Stimulated activated effector memory CD8-positive, alpha-beta T cell treated with anti-CD3 and anti-CD28 coated beads, Interleukin-12 subunit alpha, Interleukin-12 subunit beta, amount 100 ng/mL, for 72 hours (primary cell): Measurements from ENCODE around the gene POGZ.

Source experiments
- ATAC-seq: fragments of 150-1000 bp; cut with Tn5 transposase; 2 replicates; pipeline ENCODE4 v1.10.0; 2021
- DNase-seq, 2 donors: peaks; one replicate each; pipeline ENCODE4 v3.0.0; 2021 to 2022; ENCODE audit warnings: low spot score in 2 of 2
- H3K27ac Mint-ChIP-seq: one replicate; pipeline ENCODE4 v1.8.0; 2022; ENCODE audit warnings: mild to moderate bottlenecking, mixed read lengths
- H3K36me3 Mint-ChIP-seq: one replicate; pipeline ENCODE4 v1.8.0; 2022; ENCODE audit warnings: mild to moderate bottlenecking, mixed read lengths
- H3K4me1 Mint-ChIP-seq: one replicate; pipeline ENCODE4 v1.8.0; 2022; ENCODE audit warnings: mixed read lengths
- H3K4me3 Mint-ChIP-seq: one replicate; pipeline ENCODE4 v1.8.0; 2022; ENCODE audit warnings: mild to moderate bottlenecking, mixed read lengths
- H3K9me3 Mint-ChIP-seq: one replicate; pipeline ENCODE4 v1.8.0; 2022; ENCODE audit warnings: mixed read lengths

Gene POGZ

DNA sequence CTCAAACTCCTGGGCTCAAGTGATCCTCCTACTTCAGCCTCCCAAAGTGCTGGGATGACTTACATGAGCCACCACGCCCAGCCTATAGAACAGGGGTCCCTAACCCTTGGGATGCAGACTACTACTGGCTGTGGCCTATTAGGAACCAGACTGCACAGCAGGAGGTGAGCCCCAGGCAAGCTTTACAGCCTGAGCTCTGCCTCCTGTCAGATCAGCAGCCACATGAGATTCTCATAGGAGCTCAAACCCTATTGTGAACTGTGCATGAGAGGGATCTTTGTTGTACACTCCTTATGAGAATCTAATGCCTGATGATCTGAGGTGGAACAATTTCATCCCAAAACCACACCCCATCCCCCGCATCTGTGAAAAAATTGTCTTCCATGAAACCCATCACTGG lies 73.3 kb downstream of the POGZ start:
- Mint-ChIP-seq H3K27ac (no peak overlapping the region), H3K4me3 (no peak overlapping the region), H3K9me3 (no peaks in the 10 kb centered on the region), H3K36me3 (no peaks in the 10 kb centered on the region), H3K4me1 (no peaks in the 10 kb centered on the region)
- DNase-seq (no peak), ATAC-seq (no peak)

DNA sequence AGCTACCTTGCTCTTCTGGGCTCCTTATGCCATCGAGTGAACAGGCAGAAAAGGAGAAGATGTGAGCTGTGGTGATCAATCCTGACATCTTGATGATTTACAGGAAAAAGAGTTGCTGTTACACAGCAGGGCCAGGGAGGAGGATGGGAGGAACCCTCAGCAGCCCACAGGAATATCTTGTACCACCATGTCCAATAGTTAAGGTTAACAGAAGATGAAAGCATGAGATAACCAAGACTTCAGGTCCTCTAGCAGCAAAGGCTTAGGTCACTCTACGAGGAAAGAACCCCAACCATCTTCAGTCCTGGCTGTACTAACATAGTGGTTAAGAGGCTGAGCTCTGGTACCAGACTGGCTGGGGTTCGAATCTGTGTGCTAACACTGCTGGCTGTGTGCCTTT lies 74.7 kb downstream of the POGZ start:
- H3K36me3 Mint-ChIP-seq, result no peaks in the 10 kb centered on the region
- no peak overlapping the region for H3K4me3 Mint-ChIP-seq
- no peak for DNase-seq
- ATAC-seq, result no peak
- no peaks in the 10 kb centered on the region for H3K4me1 Mint-ChIP-seq
- H3K9me3 Mint-ChIP-seq, result no peaks in the 10 kb centered on the region
- H3K27ac Mint-ChIP-seq, result no peak overlapping the region

DNA sequence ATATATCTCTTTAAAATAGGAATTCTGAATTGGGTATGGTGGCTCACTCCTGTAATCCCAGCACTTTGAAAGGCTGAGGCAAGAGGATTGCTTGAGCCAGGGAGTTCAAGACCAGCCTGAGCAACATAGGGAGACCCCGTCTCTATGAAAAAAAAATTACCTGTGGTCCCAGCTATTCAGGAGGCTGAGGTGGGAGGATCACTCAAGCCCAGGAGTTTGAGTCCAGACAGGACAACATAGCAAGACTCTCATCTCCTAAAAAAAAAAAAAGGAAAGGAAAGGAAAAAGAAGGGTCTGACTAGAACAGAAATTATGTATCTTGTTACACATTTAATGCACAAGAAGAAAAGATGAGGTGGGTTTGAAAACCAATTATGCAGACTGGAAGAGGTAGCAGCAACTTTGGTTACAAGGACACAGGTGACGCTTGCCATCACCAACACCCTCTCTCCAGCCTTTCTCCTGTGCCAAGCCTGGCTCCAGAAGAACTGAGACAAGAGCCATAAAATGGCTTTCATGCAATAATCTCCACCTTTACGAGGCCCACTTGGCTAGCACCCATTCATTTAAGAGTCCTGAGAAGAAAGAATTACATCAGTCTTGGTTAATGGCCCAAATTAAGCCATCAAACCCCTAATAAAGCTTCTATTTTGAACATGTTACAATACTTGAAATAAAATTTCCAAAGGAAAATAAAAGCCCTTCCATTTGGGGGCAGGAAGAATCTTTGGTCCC lies 82.0 kb downstream of the POGZ start:
- no peak for ATAC-seq
- Mint-ChIP-seq H3K36me3 (no peaks in the 10 kb centered on the region), H3K4me1 (no peaks in the 10 kb centered on the region), H3K27ac (no peak overlapping the region), H3K9me3 (no peaks in the 10 kb centered on the region), H3K4me3 (no peak overlapping the region)
- no peak for DNase-seq

DNA sequence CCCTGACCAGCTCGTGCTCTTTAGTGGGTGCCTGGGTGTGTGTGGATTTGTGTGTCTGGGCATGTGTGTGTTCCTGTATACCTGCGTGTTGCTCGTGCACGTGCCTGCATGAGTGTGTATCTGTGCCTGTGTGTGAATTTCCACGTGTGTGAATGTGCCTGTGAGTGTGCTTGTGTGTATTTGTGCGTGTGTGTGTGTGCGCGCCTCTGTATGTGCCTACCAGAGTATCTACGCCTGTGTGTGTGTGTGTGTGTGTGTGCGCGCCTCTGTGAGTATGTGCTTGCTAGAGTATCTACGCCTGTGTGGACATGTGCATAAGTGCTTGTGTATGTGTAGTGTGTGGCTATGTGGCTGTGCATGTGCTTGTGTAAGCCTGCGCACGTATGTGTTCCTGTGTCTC lies 86.1 kb downstream of the POGZ start:
- Mint-ChIP-seq H3K4me1 (no peaks in the 10 kb centered on the region), H3K36me3 (no peaks in the 10 kb centered on the region), H3K9me3 (no peaks in the 10 kb centered on the region), H3K4me3 (no peak overlapping the region), H3K27ac (no peak overlapping the region)
- no peak for DNase-seq
- no peak for ATAC-seq

DNA sequence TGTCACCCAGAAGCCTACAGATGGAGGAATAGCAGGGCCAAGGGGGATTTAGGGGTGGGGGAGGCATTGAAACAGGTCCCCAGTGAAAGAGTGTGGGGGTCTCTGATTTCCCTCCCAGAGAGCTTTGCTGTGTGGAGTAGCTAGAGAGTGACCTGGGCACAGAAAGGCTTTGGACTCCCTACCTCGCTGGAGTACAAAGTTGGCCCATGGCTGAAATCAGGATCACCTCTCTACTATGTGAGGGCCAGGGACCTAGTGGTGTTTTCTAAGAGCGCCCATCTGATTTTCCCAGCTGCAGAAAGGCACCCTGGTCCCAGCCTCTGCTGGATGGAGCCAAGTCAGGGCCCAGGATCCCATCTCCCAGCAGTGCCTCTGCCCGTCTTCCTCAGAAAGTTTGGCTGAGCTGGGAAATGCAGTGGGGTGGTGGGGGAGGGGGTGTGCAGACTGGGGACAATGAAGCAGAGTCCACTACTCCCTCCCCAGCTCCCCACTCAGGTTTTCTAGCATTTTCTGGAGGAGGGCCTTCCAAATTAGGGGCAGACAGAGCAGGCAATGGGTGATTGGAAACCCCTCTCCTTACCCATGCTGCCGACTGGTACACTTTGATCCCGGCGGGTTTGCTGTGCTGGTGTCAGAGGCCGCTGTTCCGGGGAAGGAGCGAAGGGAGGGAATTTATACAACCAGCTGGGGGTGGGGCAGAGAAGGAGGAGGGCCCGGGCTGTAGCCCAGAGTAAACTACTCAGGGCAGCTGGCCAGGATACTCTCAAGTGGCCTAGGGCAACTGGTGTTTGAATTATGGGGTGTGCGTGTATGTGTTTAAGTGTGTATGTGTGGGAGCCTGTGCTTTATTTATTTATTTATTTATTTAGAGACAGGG lies 87.0 kb downstream of the POGZ start, which contains the start of gene SELENBP1:
Gene SELENBP1 (minus strand): TSS at position 648 of the 877 bp plus-strand sequence. CDS start 64 bp downstream, at position 584.
- Mint-ChIP-seq H3K4me1 (no peaks in the 10 kb centered on the region), H3K36me3 (no peaks in the 10 kb centered on the region), H3K4me3 (no peak within 1 kb of the TSS), H3K27ac (no peak within 1 kb of the TSS), H3K9me3 (no peaks in the 10 kb centered on the region)
- DNase-seq, result no peak
- ATAC-seq, result no peak

DNA sequence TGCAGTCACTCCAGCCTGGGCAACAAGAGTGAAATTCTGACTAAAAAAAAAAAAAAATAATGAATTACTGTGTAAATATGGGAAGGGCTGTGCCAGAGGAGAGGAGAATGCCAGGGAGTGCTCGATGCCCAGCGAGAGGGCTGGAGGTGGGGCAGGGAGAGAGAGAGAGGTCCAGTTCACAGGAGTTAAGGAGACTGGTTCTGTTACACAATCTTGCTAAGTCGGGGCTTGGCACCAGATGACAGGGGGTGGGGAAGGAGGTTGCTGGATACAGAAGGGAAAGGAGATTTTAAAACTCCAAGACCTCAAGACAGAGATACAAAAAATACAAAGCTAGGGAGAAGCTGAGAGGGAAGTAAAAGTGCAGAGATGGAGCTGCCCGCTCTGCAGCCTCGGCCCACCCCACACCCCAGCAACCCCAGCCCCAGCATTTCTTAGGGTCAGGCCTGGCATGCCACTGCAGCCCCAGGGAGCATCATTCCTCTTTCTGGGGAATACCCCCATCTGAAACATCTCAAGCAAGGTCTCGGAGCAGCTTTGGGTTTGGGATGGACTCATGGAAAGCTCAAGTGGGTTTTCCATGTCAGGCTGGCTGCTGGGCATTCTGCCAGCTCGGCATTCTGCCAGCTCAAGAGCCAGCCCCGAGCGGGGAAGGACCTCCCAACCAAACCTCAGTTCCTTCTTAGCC lies 87.8 kb downstream of the POGZ start:
- ATAC-seq (no peak), DNase-seq (no peak)
- Mint-ChIP-seq H3K4me3 (no peak overlapping the region), H3K36me3 (no peaks in the 10 kb centered on the region), H3K27ac (no peak overlapping the region), H3K9me3 (no peaks in the 10 kb centered on the region), H3K4me1 (no peaks in the 10 kb centered on the region)

DNA sequence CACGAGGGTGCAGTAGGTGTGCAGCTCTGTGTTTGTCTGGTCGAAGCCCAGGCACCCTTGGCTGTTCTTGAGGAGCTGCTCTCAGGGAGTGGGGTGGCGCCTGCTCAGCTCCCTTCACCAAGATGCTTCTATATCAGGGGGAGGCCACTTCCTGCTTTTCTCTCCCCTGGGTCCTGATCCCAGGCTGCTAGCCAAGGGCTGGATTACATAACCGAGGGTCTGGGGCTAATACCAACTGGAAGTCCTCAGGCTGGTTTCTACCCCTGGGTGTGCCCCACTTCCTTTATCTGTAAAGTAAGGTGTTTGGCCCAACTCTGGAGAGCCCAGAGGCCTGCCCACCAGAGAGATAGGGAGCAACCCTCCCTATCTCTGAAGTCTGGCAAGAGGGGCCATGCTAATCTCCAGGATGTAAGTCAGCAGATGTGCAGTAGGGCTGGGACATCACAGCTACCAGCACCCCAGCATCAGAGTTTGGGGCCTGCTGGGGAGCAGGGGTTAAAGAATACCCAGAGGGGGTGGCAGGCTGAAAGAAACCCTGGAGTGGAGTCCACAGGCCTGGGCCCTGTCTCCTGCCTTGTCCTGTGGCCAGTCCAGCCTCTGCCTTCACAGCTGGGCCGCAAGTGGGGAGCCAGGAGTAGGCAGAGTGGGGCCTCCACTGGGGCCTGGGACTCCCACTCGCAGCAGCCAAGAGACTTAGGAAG lies 88.9 kb downstream of the POGZ start:
- Mint-ChIP-seq H3K4me1 (no peaks in the 10 kb centered on the region), H3K27ac (peak overlapping the region; percentile 23), H3K4me3 (no peak overlapping the region), H3K9me3 (no peaks in the 10 kb centered on the region), H3K36me3 (no peaks in the 10 kb centered on the region)
- DNase-seq, result no peak
- no peak for ATAC-seq

DNA sequence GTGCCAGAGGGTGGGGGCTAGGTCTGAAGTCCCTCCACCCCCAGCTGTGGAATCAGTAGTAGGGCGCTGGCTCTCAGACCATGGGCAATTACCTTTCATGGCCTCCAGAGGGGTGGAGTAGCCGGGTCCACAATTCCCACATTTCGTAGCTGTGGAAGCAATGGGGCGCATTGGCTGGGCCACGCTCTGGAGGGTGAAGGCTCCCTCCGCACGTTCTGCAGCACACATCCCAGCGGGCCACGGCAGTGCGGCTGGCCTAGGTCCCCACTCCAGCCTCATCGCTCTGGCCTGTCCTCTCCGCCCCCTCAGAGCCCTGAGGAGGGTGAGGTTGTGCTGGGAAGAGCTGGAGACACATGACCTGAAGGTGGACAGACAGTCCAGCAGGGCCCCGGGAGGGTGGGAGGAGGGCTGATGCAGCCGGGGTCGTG lies 89.7 kb downstream of the POGZ start:
- Mint-ChIP-seq H3K27ac (no peak overlapping the region), H3K4me1 (no peaks in the 10 kb centered on the region), H3K9me3 (no peaks in the 10 kb centered on the region), H3K36me3 (no peaks in the 10 kb centered on the region), H3K4me3 (no peak overlapping the region)
- DNase-seq, result no peak
- no peak for ATAC-seq

DNA sequence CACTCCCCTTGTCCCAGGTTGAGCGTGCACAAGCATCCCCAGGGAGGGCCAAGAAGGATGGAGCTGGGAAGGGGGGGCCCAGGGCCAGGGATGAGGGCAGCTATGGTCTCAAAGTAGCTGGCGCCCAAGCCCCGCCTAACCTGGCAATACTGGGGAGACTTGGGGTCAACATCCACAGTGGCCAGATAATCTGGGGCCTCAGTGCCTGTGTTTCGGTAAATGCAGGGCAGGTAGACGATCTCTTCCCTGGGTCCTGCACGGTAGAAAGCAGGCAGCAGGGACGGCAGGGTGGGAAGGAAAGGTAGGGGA lies 90.0 kb downstream of the POGZ start:
- Mint-ChIP-seq H3K36me3 (no peaks in the 10 kb centered on the region), H3K4me3 (no peak overlapping the region), H3K4me1 (no peaks in the 10 kb centered on the region), H3K27ac (no peak overlapping the region), H3K9me3 (no peaks in the 10 kb centered on the region)
- no peak for DNase-seq
- no peak for ATAC-seq

DNA sequence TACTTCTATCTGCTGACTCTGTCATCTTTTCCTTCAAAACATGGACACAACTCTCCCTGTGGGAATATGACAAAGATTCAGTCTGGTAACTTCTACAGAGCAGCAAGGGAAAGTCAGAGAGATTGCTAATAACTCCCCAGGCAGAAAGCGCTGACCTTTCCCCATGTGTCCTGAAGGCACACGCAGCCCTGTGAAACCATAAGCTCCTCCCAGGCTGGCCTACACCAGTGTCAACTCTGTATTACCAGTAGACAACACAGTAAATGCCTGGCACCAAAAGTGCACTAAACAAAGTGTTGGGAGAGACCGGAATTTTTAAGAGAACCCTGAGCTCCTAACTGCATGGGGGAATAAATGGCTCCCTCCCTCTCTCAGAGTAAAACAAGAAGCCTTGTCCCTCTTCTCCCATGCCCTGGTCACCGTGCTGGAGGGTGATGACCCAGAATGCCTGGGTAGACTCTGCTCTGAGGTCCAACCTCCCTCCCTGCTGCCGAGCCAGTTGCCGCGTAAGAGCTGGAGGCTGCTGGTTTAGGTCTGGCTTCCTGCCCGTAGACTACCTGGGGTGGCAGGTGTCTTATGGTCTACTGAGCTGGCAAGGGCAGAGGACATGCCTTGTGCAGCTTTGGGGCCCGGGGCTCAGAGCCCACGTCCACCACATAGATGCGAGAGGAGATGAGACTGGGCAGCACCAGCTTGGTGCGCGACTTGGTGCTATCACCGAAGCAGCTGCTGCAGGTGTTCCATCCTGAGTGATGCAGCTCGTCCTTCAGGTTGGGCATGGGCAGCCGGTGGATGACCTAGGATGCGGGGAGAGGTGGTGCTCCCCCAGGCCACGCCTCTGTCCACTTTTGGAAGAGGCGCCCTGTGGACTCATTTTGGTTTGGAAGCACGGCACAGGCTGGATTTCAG lies 90.6 kb downstream of the POGZ start:
- H3K27ac Mint-ChIP-seq, result no peak overlapping the region
- H3K9me3 Mint-ChIP-seq, result no peaks in the 10 kb centered on the region
- ATAC-seq (no peak), DNase-seq (no peak)
- H3K36me3 Mint-ChIP-seq, result no peaks in the 10 kb centered on the region
- H3K4me1 Mint-ChIP-seq, result no peaks in the 10 kb centered on the region
- H3K4me3 Mint-ChIP-seq, result no peak overlapping the region

DNA sequence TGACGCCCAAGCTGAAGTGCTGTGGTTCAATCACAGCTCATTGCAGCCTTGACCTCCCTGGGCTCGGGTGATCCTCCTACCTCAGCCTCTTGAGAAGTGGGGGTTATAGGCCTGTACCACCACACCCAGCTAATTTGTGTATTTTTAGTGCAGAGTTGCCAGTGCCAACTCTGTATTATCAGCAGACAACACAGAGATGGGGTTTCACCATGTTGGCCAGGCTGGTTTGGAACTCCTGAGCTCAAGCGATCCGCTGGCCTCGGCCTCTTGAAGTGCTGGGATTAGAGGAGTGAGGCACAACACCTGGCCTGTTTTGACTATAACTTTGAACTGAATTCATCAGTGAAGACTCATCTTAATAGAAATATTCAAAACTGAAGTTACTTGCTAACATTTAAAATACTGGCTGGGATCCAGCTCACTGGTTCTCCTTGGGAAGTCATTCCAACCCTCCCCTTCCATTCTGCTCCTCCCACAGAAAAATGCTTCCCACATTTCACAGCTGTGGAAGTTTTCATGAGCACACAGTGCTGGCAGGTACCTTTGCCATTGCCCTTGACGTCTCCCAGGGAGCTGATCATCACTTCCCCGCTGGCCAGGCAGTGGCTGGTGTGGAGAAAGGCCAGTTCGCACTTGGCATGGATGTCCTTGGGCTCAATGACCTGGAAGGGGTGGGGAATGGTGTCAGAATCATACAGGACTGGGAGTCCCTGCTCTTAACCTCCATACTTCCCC lies 91.5 kb downstream of the POGZ start:
- Mint-ChIP-seq H3K27ac (no peak overlapping the region), H3K4me3 (no peak overlapping the region), H3K4me1 (no peaks in the 10 kb centered on the region), H3K36me3 (no peaks in the 10 kb centered on the region), H3K9me3 (no peaks in the 10 kb centered on the region)
- DNase-seq (no peak), ATAC-seq (no peak)

DNA sequence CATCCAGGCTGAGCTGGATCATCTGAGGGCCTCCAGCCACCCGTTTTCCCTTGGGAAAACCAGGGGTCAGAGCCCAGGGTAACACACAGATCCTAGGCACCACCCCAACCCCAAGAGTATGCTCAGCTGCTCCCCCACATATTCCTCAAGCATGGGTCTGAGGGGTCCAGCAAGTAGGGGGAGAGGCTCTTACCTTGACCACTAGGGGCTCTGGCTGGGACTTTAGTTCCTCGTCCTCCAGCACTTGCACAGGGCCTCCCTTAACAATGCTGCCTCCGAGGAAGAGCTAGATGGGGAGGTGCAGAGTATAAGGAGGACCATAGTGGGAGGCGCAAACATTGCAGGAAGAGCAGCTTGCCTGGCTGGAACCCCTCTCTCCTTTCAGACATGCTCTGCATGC lies 94.3 kb downstream of the POGZ start:
- no peak overlapping the region for H3K27ac Mint-ChIP-seq
- ATAC-seq (no peak), DNase-seq (no peak)
- no peaks in the 10 kb centered on the region for H3K36me3 Mint-ChIP-seq
- H3K4me1 Mint-ChIP-seq, result no peaks in the 10 kb centered on the region
- H3K9me3 Mint-ChIP-seq, result peaks cover 4% of the 10 kb centered on the region
- H3K4me3 Mint-ChIP-seq, result no peak overlapping the region

DNA sequence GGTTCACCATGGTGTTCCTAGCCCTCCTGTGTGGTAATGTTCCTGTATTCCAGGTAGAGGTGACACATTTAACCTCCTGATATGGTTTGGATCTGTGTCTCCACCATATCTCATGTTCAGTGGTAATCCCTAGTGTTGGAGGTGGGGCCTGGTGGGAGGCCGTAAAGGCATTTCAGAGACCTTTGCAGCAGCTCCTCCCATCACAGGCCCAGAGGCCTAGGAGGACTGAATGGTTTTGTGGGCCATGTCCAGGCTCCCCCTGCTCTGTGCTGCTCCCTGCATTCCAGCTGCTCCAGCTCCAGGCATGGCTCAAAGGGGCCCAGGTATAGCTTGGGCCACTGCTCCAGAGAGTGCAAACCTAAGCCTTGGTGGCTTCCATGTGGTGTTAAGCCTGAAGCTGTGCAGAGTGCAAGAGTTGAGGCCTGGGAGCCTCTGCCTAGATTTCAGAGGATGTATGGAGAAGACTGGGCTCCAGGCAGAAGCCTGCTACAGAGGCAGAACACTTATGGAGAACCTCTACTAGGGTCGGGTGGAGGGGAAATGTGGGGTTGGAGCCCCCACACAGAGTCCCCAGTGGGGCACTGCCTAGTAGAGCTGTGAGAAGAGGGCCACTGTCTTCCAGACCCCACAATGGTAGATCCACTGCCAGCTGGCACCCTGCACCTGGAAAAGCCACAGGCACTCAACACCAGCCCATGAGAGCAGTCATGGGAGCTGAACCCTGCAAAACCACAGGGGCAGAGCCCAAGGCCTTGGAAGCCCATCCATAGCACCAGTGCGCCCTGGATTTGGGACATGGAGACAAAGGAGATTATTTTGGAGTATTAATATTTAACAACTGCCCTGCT lies 96.8 kb downstream of the POGZ start:
- H3K36me3 Mint-ChIP-seq, result no peaks in the 10 kb centered on the region
- H3K9me3 Mint-ChIP-seq, result peaks cover 4% of the 10 kb centered on the region

More for the DNA sequence above, 96.8 kb downstream of the POGZ start:
- ATAC-seq (no peak), DNase-seq (no peak)
- H3K4me1 Mint-ChIP-seq, result no peaks in the 10 kb centered on the region
- no peak overlapping the region for H3K4me3 Mint-ChIP-seq
- H3K27ac Mint-ChIP-seq, result peak overlapping the region; percentile 30
